ENCODE results near the gene TWNK.

The TWNK gene

GRCh38 chr10:100986952-100987684, at the start of gene TWNK, which contains the start of gene MRPL43:
TWNK (plus strand) TSS chr10:100987543; CDS start chr10:100988211, 668 bp downstream.
MRPL43 (minus strand) TSS chr10:100987497; CDS start chr10:100987443, 54 bp downstream.
- DNase-seq (ENCODE audit: low read depth in 2 of 2), result peak in 1 of 2 experiments; percentile 30

GRCh38 chr10:100939763-100940344, 47.5 kb upstream of the TWNK start:
- peak; percentile 27 to 44 for DNase-seq (ENCODE audit: low read depth in 2 of 2)

- DNase-seq (ENCODE audit: low read depth in 2 of 2), result no peak
Measured at GRCh38 chr10:100942229-100942628, 45.1 kb upstream of the TWNK start.

GRCh38 chr10:100943508-100943907, 43.8 kb upstream of the TWNK start:
- DNase-seq (ENCODE audit: low read depth in 2 of 2), result no peak

- DNase-seq (ENCODE audit: low read depth in 2 of 2), result no peak
Measured at GRCh38 chr10:100945754-100946153, 41.6 kb upstream of the TWNK start.

GRCh38 chr10:100948916-100949315, 38.4 kb upstream of the TWNK start:
- no peak for DNase-seq (ENCODE audit: low read depth in 2 of 2)

GRCh38 chr10:100960251-100960650, 27.1 kb upstream of the TWNK start:
- no peak for DNase-seq (ENCODE audit: low read depth in 2 of 2)

GRCh38 chr10:100962351-100963080, 24.8 kb upstream of the TWNK start:
- DNase-seq (ENCODE audit: low read depth in 2 of 2), result no peak

- no peak for DNase-seq (ENCODE audit: low read depth in 2 of 2)
Measured at GRCh38 chr10:100963826-100964225, 23.5 kb upstream of the TWNK start.

GRCh38 chr10:100965820-100966219, 21.5 kb upstream of the TWNK start:
- DNase-seq (ENCODE audit: low read depth in 2 of 2), result no peak

- no peak for DNase-seq (ENCODE audit: low read depth in 2 of 2)
Measured at GRCh38 chr10:100966887-100967286, 20.5 kb upstream of the TWNK start.

- no peak for DNase-seq (ENCODE audit: low read depth in 2 of 2)
Measured at GRCh38 chr10:100967332-100967731, 20.0 kb upstream of the TWNK start.

- DNase-seq (ENCODE audit: low read depth in 2 of 2), result no peak
Measured at GRCh38 chr10:100968062-100968736, 19.1 kb upstream of the TWNK start.

GRCh38 chr10:100968863-100969186, 18.5 kb upstream of the TWNK start:
- DNase-seq (ENCODE audit: low read depth in 2 of 2), result no peak

GRCh38 chr10:100969187-100970075, 17.9 kb upstream of the TWNK start, which contains the start of gene SEMA4G:
SEMA4G (plus strand) TSS chr10:100969504; CDS start chr10:100972913, 3,409 bp downstream.
- DNase-seq (ENCODE audit: low read depth in 2 of 2), result no peak

GRCh38 chr10:100970076-100970913, 17.0 kb upstream of the TWNK start:
- no peak for DNase-seq (ENCODE audit: low read depth in 2 of 2)

- no peak for DNase-seq (ENCODE audit: low read depth in 2 of 2)
Measured at GRCh38 chr10:100970914-100971811, 16.2 kb upstream of the TWNK start.

- no peak for DNase-seq (ENCODE audit: low read depth in 2 of 2)
Measured at GRCh38 chr10:100972115-100972903, 15.0 kb upstream of the TWNK start.

All from fibroblast of skin of left biceps (primary cell).